RKO (cell line): ENCODE results near the gene SEMA5A.

Source experiments
- DNase-seq: peaks from one replicate; pipeline ENCODE4 v3.0.0-alpha.2; 2016; ENCODE audit warnings: low spot score

SEMA5A gene

GRCh38 chr5:9545136-9545991 lies 511 bp downstream of the SEMA5A start:
- DNase-seq, result no peak

GRCh38 chr5:9544502-9545135 lies 1.3 kb downstream of the SEMA5A start:
- DNase-seq, result peak; percentile 21

- DNase-seq, result no peak
These were observed 1.8 kb downstream of the SEMA5A start for GRCh38 chr5:9544056-9544455.

- DNase-seq, result no peak
These were observed 2.5 kb downstream of the SEMA5A start for GRCh38 chr5:9543311-9543920.

- no peak for DNase-seq
These were observed 5.1 kb downstream of the SEMA5A start for GRCh38 chr5:9540791-9541190.

GRCh38 chr5:9538504-9538903 lies 7.4 kb downstream of the SEMA5A start:
- no peak for DNase-seq

- DNase-seq, result no peak
These were observed 8.4 kb downstream of the SEMA5A start for GRCh38 chr5:9537223-9538141.

GRCh38 chr5:9536717-9537116 lies 9.2 kb downstream of the SEMA5A start:
- DNase-seq, result no peak

GRCh38 chr5:9534881-9535517 lies 10.9 kb downstream of the SEMA5A start:
- no peak for DNase-seq

- no peak for DNase-seq
These were observed 12.1 kb downstream of the SEMA5A start for GRCh38 chr5:9533562-9534364.

- no peak for DNase-seq
These were observed 12.8 kb downstream of the SEMA5A start for GRCh38 chr5:9533096-9533495.

GRCh38 chr5:9529513-9529912 lies 16.4 kb downstream of the SEMA5A start:
- no peak for DNase-seq

- no peak for DNase-seq
These were observed 16.8 kb downstream of the SEMA5A start for GRCh38 chr5:9529041-9529480.

GRCh38 chr5:9524941-9525340 lies 20.9 kb downstream of the SEMA5A start:
- DNase-seq, result no peak

GRCh38 chr5:9523090-9523823 lies 22.6 kb downstream of the SEMA5A start:
- DNase-seq, result no peak

- DNase-seq, result no peak
These were observed 26.3 kb downstream of the SEMA5A start for GRCh38 chr5:9519537-9519936.

GRCh38 chr5:9516591-9516990 lies 29.3 kb downstream of the SEMA5A start:
- no peak for DNase-seq

- DNase-seq, result no peak
These were observed 30.4 kb downstream of the SEMA5A start for GRCh38 chr5:9515436-9515835.

- DNase-seq, result no peak
These were observed 30.9 kb downstream of the SEMA5A start for GRCh38 chr5:9514968-9515367.

GRCh38 chr5:9513827-9514226 lies 32.0 kb downstream of the SEMA5A start:
- peak; percentile 27 for DNase-seq
